HEK293 (cell line): ENCODE data around the gene NDST3.

ENCODE experiments used
- CTCF ChIA-PET: fragments of 350-600 bp; formaldehyde crosslinking; extraction: SDS; loops from one replicate; lab custom pipeline; 2021; ENCODE audit warnings: antibody characterized with exemption; lab: Yijun Ruan, JAX
- POLR2A ChIA-PET: fragments of 300-600 bp; formaldehyde crosslinking; extraction: SDS; loops from one replicate; lab custom pipeline; 2020; ENCODE audit warnings: antibody characterized with exemption, inconsistent platforms; lab: Yijun Ruan, JAX
- H3K27ac ChIP-seq: fragments of 200-500 bp; sonication (Bioruptor generic); 2 replicates; pipeline ENCODE4 v1.5.1; 2014; ENCODE audit warnings: low read depth, low read length, control low read depth, inconsistent platforms; ENCODE audit errors: extremely low read depth
- H3K36me3 ChIP-seq, 2 experiments: fragments of 200-500 bp in 1 of 2; sonication (Bioruptor generic) in 1 of 2; 1 replicate in 1 of 2; 2 replicates in 1 of 2; pipeline ENCODE4 v1.5.1; 2014 to 2017; ENCODE audit warnings: inconsistent platforms in 2 of 2, low read length in 2 of 2; ENCODE audit not compliant: control insufficient read depth in 2 of 2, insufficient read depth in 1 of 2
- H3K4me1 ChIP-seq: fragments of 200-500 bp; sonication (Bioruptor generic); 2 replicates; pipeline ENCODE4 v1.5.1; 2014; ENCODE audit warnings: mild to moderate bottlenecking, low read length, inconsistent platforms; ENCODE audit not compliant: control insufficient read depth, insufficient read depth
- H3K4me3 ChIP-seq: 2 replicates; pipeline ENCODE4 v1.5.1; 2011; ENCODE audit warnings: low read depth, mild to moderate bottlenecking, control low read depth, low read length, moderate library complexity
- H3K9me3 ChIP-seq: fragments of 200-500 bp; sonication (Bioruptor generic); 2 replicates; pipeline ENCODE4 v1.5.1; 2014; ENCODE audit warnings: low read depth, low read length, inconsistent platforms; ENCODE audit not compliant: control insufficient read depth, insufficient read depth
- SCRT1 ChIP-seq: fragments of 450-650 bp; formaldehyde crosslinking; IDR thresholded peaks from 2 replicates; pipeline ENCODE4 v1.5.1; 2016; ENCODE audit warnings: missing biosample characterization, missing genetic modification characterization, borderline replicate concordance
- SETDB1 ChIP-seq: IDR thresholded peaks from one replicate; pipeline ENCODE4 v1.6.1; 2017; ENCODE audit warnings: mild to moderate bottlenecking, low read length, moderate library complexity, mixed read lengths; ENCODE audit not compliant: insufficient read length
- ZBTB11 ChIP-seq: fragments of 450-650 bp; formaldehyde crosslinking; conservative IDR thresholded peaks from 2 replicates; pipeline ENCODE4 v1.5.1; 2016; ENCODE audit warnings: low read depth, missing biosample characterization, missing genetic modification characterization
- ZNF132 ChIP-seq: fragments of 450-650 bp; formaldehyde crosslinking; IDR thresholded peaks from 2 replicates; pipeline ENCODE4 v1.5.1; 2017; ENCODE audit warnings: missing biosample characterization, missing genetic modification characterization, borderline replicate concordance
- ZNF138 ChIP-seq: fragments of 450-650 bp; formaldehyde crosslinking; IDR thresholded peaks from 2 replicates; pipeline ENCODE4 v1.5.1; 2016; ENCODE audit warnings: missing biosample characterization, missing genetic modification characterization, borderline replicate concordance
- ZNF184 ChIP-seq: fragments of 450-650 bp; IDR thresholded peaks from 2 replicates; pipeline ENCODE4 v1.5.1; 2018; ENCODE audit warnings: missing biosample characterization, mild to moderate bottlenecking, missing genetic modification characterization
- ZNF211 ChIP-seq: fragments of 450-650 bp; formaldehyde crosslinking; IDR thresholded peaks from 2 replicates; pipeline ENCODE4 v1.5.1; 2016; ENCODE audit warnings: low read depth, missing biosample characterization, missing genetic modification characterization
- ZNF335 ChIP-seq: fragments of 450-650 bp; formaldehyde crosslinking; conservative IDR thresholded peaks from 2 replicates; pipeline ENCODE4 v1.5.1; 2016; ENCODE audit warnings: missing biosample characterization, missing genetic modification characterization
- ZNF362 ChIP-seq: fragments of 450-650 bp; formaldehyde crosslinking; IDR thresholded peaks from 2 replicates; pipeline ENCODE4 v1.5.1; 2016; ENCODE audit warnings: missing biosample characterization, missing genetic modification characterization
- ZNF398 ChIP-seq: fragments of 450-650 bp; formaldehyde crosslinking; IDR thresholded peaks from 2 replicates; pipeline ENCODE4 v1.5.1; 2017; ENCODE audit warnings: missing biosample characterization, missing genetic modification characterization
- ZNF423 ChIP-seq: fragments of 450-650 bp; formaldehyde crosslinking; IDR thresholded peaks from 2 replicates; pipeline ENCODE4 v1.5.1; 2016; ENCODE audit warnings: missing biosample characterization, missing genetic modification characterization
- ZNF433 ChIP-seq: fragments of 450-650 bp; formaldehyde crosslinking; IDR thresholded peaks from 2 replicates; pipeline ENCODE4 v1.5.1; 2016; ENCODE audit warnings: missing biosample characterization, missing genetic modification characterization, low read depth
- ZNF521 ChIP-seq: fragments of 450-650 bp; formaldehyde crosslinking; IDR thresholded peaks from 2 replicates; pipeline ENCODE4 v1.5.1; 2017; ENCODE audit warnings: missing biosample characterization, mild to moderate bottlenecking, missing genetic modification characterization
- ZNF548 ChIP-seq: fragments of 450-650 bp; formaldehyde crosslinking; IDR thresholded peaks from 2 replicates; pipeline ENCODE4 v1.5.1; 2016; ENCODE audit warnings: missing biosample characterization, missing genetic modification characterization
- ZNF626 ChIP-seq: fragments of 450-650 bp; sonication (Bioruptor Pico); formaldehyde crosslinking; IDR thresholded peaks from 2 replicates; pipeline ENCODE4 v1.5.1; 2018; ENCODE audit warnings: missing biosample characterization, missing genetic modification characterization, inconsistent platforms
- ZNF670 ChIP-seq: fragments of 450-650 bp; formaldehyde crosslinking; IDR thresholded peaks from 2 replicates; pipeline ENCODE4 v1.5.1; 2016; ENCODE audit warnings: missing biosample characterization, missing genetic modification characterization, low read depth
- ZNF701 ChIP-seq: fragments of 450-650 bp; formaldehyde crosslinking; IDR thresholded peaks from 2 replicates; pipeline ENCODE4 v1.5.1; 2016; ENCODE audit warnings: missing biosample characterization, missing genetic modification characterization
- ZNF747 ChIP-seq: fragments of 450-650 bp; formaldehyde crosslinking; IDR thresholded peaks from 2 replicates; pipeline ENCODE4 v1.5.1; 2016; ENCODE audit warnings: missing biosample characterization, missing genetic modification characterization
- ZNF776 ChIP-seq: fragments of 450-650 bp; formaldehyde crosslinking; IDR thresholded peaks from 2 replicates; pipeline ENCODE4 v1.5.0; 2017; ENCODE audit warnings: missing biosample characterization, missing genetic modification characterization, borderline replicate concordance
- TF ChIP-seq, protein P1 (sequence below): fragments of 450-650 bp; formaldehyde crosslinking; IDR thresholded peaks from 2 replicates; pipeline ENCODE4 v1.5.1; 2016; ENCODE audit warnings: missing biosample characterization, missing genetic modification characterization
- TF ChIP-seq, protein P2 (sequence below): fragments of 450-650 bp; formaldehyde crosslinking; IDR thresholded peaks from 2 replicates; pipeline ENCODE4 v1.5.1; 2016; ENCODE audit warnings: missing biosample characterization, missing genetic modification characterization
- TF ChIP-seq, protein P3 (sequence below): fragments of 450-650 bp; formaldehyde crosslinking; IDR thresholded peaks from 2 replicates; pipeline ENCODE4 v1.5.1; 2016; ENCODE audit warnings: missing biosample characterization, missing genetic modification characterization

NDST3 gene

DNA sequence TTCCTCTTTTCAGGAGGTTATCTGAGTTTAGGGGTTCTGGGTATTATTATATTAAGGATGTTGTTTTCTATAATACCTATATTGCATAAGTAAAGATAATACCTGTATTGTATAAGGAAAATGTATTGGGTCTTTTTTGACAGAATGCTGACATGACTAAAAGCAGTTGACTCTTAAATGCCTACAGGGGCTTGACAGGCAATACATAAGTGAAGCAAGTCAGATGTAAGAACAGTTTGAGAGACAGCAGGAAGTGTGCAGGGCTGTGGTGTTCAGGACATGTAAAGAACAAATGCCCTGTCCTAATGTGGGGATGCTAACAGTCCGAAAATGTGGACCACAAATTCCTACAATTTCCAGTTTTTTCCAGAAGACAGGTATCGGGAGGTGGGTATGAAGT is 30.2 kb upstream of the NDST3 start:
- POLR2A ChIA-PET = no interaction called here
- no peaks in the 10 kb centered on the region for H3K36me3 ChIP-seq
- TF ChIP-seq ZNF776 (tag by site-specific recombination) = no peak
- TF ChIP-seq ZNF626 = no peak
- no peak for TF ChIP-seq ZBTB11 (tag by site-specific recombination)
- TF ChIP-seq ZNF184 = no peak
- no peak for TF ChIP-seq ZNF362
- no peak for TF ChIP-seq ZNF747 (tag by site-specific recombination)
- no peak for TF ChIP-seq ZNF548
- H3K27ac ChIP-seq = no peak overlapping the region
- H3K4me1 ChIP-seq = no peaks in the 10 kb centered on the region
- CTCF ChIA-PET = no interaction called here
- H3K4me3 ChIP-seq = no peak overlapping the region
- no peaks in the 10 kb centered on the region for H3K9me3 ChIP-seq

DNA sequence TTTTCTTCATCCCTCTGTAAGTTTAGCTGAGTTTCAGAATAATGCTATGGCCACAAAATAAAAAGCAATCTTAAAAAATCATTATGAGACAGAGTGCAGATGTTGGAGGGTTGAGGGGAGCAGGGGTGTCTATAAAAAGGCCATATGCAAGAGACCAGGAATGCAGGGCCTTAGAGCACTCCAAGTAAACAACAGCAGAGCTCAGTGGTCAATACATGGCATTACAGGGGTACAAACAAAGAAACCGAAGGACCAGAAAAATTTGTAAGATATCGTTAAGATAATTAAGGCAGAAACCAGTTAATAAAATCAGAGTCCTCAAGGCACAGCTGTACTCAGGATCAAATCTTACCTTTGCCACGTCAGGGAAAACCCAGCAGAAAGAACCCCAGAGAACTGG is 28.4 kb upstream of the NDST3 start:
- no peak overlapping the region for H3K27ac ChIP-seq
- H3K4me3 ChIP-seq = no peak overlapping the region
- CTCF ChIA-PET = interaction anchor here (0.6 kb wide), 1 partner anchor 878 kb away, joined by 3 read pairs; no protein-coding TSS in a partner anchor
- H3K36me3 ChIP-seq = no peaks in the 10 kb centered on the region
- POLR2A ChIA-PET = no interaction called here
- no peaks in the 10 kb centered on the region for H3K9me3 ChIP-seq
- H3K4me1 ChIP-seq = no peaks in the 10 kb centered on the region
- TF ChIP-seq SCRT1 (tag by site-specific recombination) (no peak), ZNF132 (tag by site-specific recombination) (no peak), ZNF423 (tag by site-specific recombination) (no peak), ZNF701 (no peak), ZNF670 (tag by site-specific recombination) (no peak), ZNF521 (no peak), ZNF138 (tag by site-specific recombination) (no peak), ZNF211 (tag by site-specific recombination) (no peak), SETDB1 (no peak), ZNF335 (tag by site-specific recombination) (no peak), ZNF398 (tag by site-specific recombination) (no peak), ZNF433 (tag by site-specific recombination) (no peak), ZNF362 (no peak)
- TF ChIP-seq, protein P1, sequence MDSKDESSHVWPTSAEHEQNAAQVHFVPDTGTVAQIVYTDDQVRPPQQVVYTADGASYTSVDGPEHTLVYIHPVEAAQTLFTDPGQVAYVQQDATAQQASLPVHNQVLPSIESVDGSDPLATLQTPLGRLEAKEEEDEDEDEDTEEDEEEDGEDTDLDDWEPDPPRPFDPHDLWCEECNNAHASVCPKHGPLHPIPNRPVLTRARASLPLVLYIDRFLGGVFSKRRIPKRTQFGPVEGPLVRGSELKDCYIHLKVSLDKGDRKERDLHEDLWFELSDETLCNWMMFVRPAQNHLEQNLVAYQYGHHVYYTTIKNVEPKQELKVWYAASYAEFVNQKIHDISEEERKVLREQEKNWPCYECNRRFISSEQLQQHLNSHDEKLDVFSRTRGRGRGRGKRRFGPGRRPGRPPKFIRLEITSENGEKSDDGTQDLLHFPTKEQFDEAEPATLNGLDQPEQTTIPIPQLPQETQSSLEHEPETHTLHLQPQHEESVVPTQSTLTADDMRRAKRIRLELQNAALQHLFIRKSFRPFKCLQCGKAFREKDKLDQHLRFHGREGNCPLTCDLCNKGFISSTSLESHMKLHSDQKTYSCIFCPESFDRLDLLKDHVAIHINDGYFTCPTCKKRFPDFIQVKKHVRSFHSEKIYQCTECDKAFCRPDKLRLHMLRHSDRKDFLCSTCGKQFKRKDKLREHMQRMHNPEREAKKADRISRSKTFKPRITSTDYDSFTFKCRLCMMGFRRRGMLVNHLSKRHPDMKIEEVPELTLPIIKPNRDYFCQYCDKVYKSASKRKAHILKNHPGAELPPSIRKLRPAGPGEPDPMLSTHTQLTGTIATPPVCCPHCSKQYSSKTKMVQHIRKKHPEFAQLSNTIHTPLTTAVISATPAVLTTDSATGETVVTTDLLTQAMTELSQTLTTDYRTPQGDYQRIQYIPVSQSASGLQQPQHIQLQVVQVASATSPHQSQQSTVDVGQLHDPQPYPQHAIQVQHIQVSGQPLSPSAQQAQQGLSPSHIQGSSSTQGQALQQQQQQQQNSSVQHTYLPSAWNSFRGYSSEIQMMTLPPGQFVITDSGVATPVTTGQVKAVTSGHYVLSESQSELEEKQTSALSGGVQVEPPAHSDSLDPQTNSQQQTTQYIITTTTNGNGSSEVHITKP (tag by site-specific recombination) = no peak
- TF ChIP-seq, protein P2, sequence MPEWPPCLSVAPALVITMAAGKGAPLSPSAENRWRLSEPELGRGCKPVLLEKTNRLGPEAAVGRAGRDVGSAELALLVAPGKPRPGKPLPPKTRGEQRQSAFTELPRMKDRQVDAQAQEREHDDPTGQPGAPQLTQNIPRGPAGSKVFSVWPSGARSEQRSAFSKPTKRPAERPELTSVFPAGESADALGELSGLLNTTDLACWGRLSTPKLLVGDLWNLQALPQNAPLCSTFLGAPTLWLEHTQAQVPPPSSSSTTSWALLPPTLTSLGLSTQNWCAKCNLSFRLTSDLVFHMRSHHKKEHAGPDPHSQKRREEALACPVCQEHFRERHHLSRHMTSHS = no peak
- TF ChIP-seq, protein P3, sequence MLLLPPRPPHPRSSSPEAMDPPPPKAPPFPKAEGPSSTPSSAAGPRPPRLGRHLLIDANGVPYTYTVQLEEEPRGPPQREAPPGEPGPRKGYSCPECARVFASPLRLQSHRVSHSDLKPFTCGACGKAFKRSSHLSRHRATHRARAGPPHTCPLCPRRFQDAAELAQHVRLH (tag by site-specific recombination) = no peak
